ENCODE results near the gene APBB1. TPM values are rescaled to one million over a fixed set of nuclear protein-coding genes. Genes with fewer than 3 reads are reported as not detected.
A peak's percentile ranks its signal among the peaks of the same experiment; 100 is the strongest.

The APBB1 gene
- 10 to 100 TPM; 51.6 to 55.3 TPM for total RNA-seq

DNA sequence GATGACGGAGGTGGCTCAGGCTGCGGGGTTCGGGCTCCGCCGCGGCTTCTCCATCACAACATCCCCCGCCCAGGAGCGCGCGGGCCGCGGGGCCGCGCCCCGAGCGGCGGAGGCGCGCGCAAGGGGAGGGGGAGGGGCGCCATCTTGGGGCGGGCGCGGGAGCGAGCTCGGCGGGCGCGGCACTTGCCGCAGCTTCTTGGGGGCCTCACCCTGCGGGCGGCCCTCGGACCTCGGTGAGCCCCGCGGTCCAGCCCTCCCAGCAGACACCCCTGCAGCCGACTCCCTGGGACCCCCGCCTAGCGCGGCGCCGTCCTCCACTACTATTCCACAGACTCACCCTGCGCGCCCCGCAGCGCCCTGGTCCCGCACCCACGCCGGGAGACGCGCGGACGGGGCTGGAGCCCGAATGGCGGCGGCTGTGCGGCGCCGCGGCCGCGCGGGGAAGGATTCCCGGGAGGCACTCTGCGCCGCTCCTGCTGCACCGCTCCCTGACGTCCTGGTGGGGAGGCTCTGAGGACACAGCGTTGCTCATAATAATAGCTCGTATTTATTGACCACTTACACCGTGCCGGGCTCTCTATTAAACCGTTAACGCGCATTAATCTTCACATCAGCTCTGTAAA, at the start of gene APBB1:
TSS of gene APBB1 (minus strand) at position 86 of the 623 bp plus-strand sequence. CDS start 7,747 bp downstream, outside the sequence.
- ChIA-PET POLR2A (interaction anchor here (0.8 to 2.5 kb wide), 9 partner anchors 8 to 97 kb away, joined by 3 to 21 read pairs (median 5); partner anchors contain the start of genes ARFIP2, SMPD1, TIMM10B and TRIM3), CTCF (interaction anchor here (0.9 to 3.3 kb wide), 9 partner anchors 20 to 393 kb away, joined by 3 to 37 read pairs (median 4); partner anchors contain the start of genes MRPL17 and SMPD1)
- Mint-ChIP-seq H3K9me3 (no peaks in the 10 kb centered on the region), H3K27me3 (peaks cover 5% of the 10 kb centered on the region), H3K27ac (peak within 1 kb of the TSS; percentile 61), H3K4me1 (ENCODE audit: low read depth) (peaks cover 8% of the 10 kb centered on the region), H3K4me3 (peak within 1 kb of the TSS; percentile 73), H3K36me3 (no peaks in the 10 kb centered on the region)
- DNase-seq = peak; percentile 78
- intact Hi-C loops (cut with micrococcal nuclease) = loop anchor here (1.0 to 10.0 kb wide), 5 partner anchors 24 to 266 kb away; partner anchors contain the start of genes ARFIP2, FHIP1B, MRPL17 and SMPD1

DNA sequence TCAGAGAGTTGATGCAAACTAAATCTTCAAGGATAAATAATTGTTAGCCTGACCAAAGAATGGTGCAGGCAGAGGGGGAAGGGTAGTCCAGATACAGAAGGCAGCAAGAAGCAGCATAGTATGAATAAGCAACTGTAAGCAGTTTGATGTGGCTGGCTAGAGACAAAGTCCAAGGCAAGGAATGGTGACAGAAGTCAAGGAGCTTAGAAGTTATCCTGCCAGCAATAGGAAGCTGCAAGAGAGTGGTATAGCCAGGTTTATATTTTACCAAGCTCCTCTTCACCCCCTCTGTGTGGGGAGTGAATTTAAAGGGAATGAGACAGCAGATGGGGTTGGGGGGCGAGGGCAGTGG, 40.2 kb upstream of the APBB1 start:
- CTCF ChIA-PET = interaction anchor here (2.0 kb wide), 2 partner anchors 15 to 80 kb away, joined by 7 to 8 read pairs; no protein-coding TSS in a partner anchor
- H3K27me3 Mint-ChIP-seq = no peaks in the 10 kb centered on the region
- H3K27ac Mint-ChIP-seq = no peak overlapping the region
- H3K4me1 Mint-ChIP-seq (ENCODE audit: low read depth) = no peaks in the 10 kb centered on the region
- POLR2A ChIA-PET = no interaction called here
- H3K9me3 Mint-ChIP-seq = no peaks in the 10 kb centered on the region
- peaks cover 7% of the 10 kb centered on the region for H3K36me3 Mint-ChIP-seq
- H3K4me3 Mint-ChIP-seq = no peak overlapping the region
- DNase-seq = no peak
- intact Hi-C loops (cut with micrococcal nuclease) = no loop called here

DNA sequence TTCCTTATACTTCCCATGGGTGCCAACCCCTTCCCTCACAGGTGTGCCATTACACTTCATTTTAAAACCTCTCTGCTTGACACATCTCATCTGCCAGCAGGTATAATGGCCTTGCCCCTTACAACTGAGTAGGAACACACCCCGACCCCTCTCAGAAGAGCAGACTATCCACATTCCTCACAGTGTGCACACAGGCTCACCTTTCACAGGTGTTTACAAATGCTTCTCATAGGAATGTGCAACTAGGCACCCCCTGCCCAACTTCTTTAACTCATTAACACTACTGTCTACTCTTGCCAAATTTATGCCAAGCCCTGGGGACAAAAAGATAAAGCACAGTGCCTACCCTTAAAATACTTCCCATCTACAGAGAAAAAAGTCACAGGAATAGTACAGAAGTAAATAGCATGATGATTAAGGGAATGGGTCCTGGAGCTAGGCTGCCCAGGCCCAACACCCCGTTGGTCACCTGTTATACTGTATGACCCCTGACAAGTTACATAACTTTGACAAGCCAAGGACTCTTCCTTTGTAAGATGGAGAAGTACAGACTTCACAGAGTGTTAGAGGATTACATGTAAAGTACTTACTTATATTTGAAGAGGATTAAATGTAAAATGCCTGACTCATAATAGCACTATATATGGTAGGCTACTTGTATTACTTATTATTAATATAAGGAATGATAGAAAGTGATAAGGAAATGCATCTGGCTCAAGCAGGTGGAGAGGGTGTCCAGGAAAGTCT, 39.6 kb upstream of the APBB1 start:
- ChIA-PET CTCF (interaction anchor here (2.0 kb wide), 2 partner anchors 15 to 79 kb away, joined by 7 to 8 read pairs; no protein-coding TSS in a partner anchor), POLR2A (no interaction called here)
- Mint-ChIP-seq H3K4me3 (no peak overlapping the region), H3K27ac (no peak overlapping the region), H3K27me3 (no peaks in the 10 kb centered on the region), H3K4me1 (ENCODE audit: low read depth) (no peaks in the 10 kb centered on the region), H3K36me3 (peaks cover 3% of the 10 kb centered on the region), H3K9me3 (no peaks in the 10 kb centered on the region)
- intact Hi-C loops (cut with micrococcal nuclease) = no loop called here
- DNase-seq = no peak

DNA sequence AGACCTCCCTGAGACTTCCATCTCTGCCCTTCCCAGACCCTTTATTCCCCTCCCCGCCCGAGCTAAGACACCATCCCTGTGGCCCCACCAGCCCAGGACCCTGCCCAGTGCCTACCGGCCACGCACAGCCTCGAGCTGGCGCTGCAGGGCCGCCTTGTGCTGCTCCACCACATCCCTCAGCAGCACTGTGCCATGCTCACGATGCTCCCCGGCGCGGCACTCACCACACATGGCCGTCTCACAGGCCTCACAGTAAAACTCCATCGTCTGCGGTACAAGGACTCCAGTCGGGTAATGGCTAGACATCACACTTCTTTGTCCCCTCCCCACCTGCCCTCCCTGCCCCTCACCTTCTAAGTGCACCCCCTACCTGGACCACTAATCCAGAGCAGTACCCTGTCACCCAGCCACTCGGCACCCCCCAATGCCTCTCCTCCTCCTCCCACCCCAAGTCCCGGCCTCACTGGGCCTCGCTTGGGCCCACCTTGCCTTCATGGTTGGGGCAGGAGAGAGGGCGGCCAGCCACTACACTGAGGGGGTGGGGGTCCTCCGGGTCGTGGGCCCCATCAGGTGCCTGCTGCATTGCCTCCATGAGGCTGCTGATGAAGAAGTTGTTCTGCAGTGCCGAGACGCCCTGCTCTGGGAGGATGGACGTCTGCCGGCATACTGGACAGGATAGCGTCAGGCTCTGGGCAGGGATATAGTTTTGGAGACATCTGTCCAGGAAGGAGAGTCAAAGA, 38.9 kb upstream of the APBB1 start:
- POLR2A ChIA-PET = no interaction called here
- Mint-ChIP-seq H3K36me3 (peaks cover 3% of the 10 kb centered on the region), H3K4me1 (ENCODE audit: low read depth) (no peaks in the 10 kb centered on the region)

DNA sequence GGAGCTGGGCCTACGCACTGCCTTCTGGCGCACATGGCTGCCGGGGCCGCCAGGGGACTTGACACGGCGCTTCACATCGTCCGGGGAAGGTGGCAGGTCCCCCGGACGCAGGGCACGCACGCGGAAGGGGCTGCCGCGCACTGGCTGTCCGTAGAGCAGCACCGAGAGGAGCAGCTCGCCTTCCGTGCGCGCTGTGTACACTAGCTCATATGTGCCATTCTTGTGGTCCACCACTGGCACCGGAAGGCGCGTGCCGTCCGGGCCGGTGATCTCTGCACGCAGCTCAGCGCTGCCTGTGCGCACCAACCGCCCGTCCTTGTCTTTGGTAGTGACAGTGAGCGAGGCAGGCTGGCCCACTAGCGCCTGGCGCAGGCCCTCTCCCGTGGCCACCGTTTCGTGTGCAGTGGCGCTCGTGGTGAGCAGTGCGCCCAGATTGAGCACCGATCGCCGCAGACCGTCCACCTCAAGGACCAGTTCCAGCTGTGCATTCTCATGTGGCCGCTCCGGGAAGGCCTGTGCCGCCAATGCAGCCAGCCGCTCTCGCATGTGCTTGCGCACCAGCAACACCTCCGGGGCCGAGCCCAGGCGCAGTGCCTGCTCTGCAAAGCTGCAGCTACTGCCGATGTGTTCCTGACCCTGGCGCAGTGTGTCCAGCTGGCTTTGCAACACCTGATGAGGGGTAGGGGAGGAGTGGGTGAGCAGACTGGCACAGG, 37.6 kb upstream of the APBB1 start:
- H3K9me3 Mint-ChIP-seq = no peaks in the 10 kb centered on the region
- H3K36me3 Mint-ChIP-seq = peaks cover 3% of the 10 kb centered on the region
- H3K27me3 Mint-ChIP-seq = no peaks in the 10 kb centered on the region
- POLR2A ChIA-PET = no interaction called here
- no peak for DNase-seq
- H3K27ac Mint-ChIP-seq = no peak overlapping the region
- H3K4me3 Mint-ChIP-seq = no peak overlapping the region
- CTCF ChIA-PET = interaction anchor here (3.0 to 6.2 kb wide), 2 partner anchors 13 to 78 kb away, joined by 19 to 35 read pairs; no protein-coding TSS in a partner anchor
- H3K4me1 Mint-ChIP-seq (ENCODE audit: low read depth) = no peaks in the 10 kb centered on the region
- intact Hi-C loops (cut with micrococcal nuclease) = no loop called here

More for the DNA sequence above, 38.9 kb upstream of the APBB1 start:
- Mint-ChIP-seq H3K27ac (no peak overlapping the region), H3K27me3 (no peaks in the 10 kb centered on the region), H3K4me3 (no peak overlapping the region), H3K9me3 (no peaks in the 10 kb centered on the region)
- DNase-seq = no peak
- CTCF ChIA-PET = interaction anchor here (3.0 to 6.2 kb wide), 2 partner anchors 14 to 79 kb away, joined by 19 to 35 read pairs; no protein-coding TSS in a partner anchor
- intact Hi-C loops (cut with micrococcal nuclease) = no loop called here

DNA sequence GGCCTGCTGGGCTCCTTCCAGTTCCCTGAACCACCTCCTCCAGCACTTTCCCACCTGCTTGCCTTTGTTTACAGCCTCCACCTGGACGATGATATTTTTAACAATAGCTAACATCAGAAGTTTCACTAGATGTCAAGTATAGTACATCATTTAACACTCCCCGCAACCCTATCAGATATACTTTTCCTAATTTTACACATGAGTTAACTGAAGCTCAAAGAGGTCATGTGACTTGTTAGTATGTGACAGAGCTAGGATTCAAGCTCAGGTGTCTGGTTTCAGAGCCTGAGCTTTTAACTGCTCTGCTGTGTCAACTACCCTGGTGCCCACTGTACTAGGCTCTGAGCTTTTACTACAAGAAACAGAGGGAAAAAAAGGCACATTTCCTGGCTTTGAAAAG, 36.2 kb upstream of the APBB1 start:
- Mint-ChIP-seq H3K4me1 (ENCODE audit: low read depth) (no peaks in the 10 kb centered on the region), H3K27ac (no peak overlapping the region), H3K36me3 (peaks cover 3% of the 10 kb centered on the region), H3K27me3 (no peaks in the 10 kb centered on the region), H3K4me3 (no peak overlapping the region), H3K9me3 (no peaks in the 10 kb centered on the region)
- CTCF ChIA-PET = interaction anchor here (1.0 to 6.2 kb wide), 4 partner anchors 10 to 92 kb away, joined by 3 to 35 read pairs (median 13); no protein-coding TSS in a partner anchor
- POLR2A ChIA-PET = no interaction called here
- DNase-seq = no peak
- intact Hi-C loops (cut with micrococcal nuclease) = no loop called here

DNA sequence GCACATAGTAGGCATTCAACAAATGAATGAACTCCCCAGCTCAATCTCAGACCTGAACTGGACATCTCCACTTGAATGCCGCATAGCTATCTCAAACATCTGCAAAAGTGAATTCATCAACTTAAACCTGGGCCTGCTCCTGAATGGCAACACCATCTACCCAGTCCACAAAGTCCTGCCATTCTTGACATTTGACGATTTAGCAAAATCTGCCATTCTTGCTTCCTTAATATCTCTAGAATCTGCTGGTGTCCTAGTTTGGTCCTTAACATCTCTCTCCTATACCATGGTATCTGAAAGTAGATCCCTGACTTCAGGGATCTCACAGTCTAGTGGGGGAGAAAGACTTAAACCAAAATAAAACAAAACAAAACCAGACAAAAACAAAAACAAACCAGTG, 34.3 kb upstream of the APBB1 start:
- ChIA-PET CTCF (interaction anchor here (1.0 to 6.2 kb wide), 3 partner anchors 9 to 74 kb away, joined by 3 to 35 read pairs (median 13); no protein-coding TSS in a partner anchor), POLR2A (no interaction called here)
- Mint-ChIP-seq H3K27ac (no peak overlapping the region), H3K36me3 (peaks cover 3% of the 10 kb centered on the region), H3K4me3 (no peak overlapping the region), H3K9me3 (no peaks in the 10 kb centered on the region), H3K27me3 (no peaks in the 10 kb centered on the region), H3K4me1 (ENCODE audit: low read depth) (no peaks in the 10 kb centered on the region)
- no peak for DNase-seq
- intact Hi-C loops (cut with micrococcal nuclease) = no loop called here

DNA sequence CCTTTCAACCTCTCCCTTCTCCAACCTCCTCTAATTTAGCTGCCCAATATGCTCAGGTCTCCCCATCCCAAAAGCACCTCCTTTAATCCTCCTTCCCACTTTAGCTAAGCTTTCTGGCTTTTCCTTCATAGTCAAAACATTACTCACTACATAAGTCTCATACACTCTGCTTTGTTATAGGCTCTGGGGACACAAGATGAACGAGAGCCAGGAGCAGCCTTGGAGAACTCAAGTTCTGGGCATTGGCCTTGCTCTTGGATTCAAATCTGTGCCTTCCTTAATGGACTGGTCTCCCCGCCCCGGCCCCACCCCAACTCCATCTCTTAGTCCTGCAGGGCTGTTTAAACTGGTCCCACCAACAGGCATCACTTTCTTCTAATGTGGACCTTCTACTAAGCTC, 33.3 kb upstream of the APBB1 start:
- Mint-ChIP-seq H3K27ac (no peak overlapping the region), H3K4me3 (no peak overlapping the region), H3K9me3 (no peaks in the 10 kb centered on the region), H3K36me3 (peaks cover 3% of the 10 kb centered on the region), H3K27me3 (no peaks in the 10 kb centered on the region), H3K4me1 (ENCODE audit: low read depth) (no peaks in the 10 kb centered on the region)
- DNase-seq = no peak
- intact Hi-C loops (cut with micrococcal nuclease) = no loop called here
- ChIA-PET POLR2A (no interaction called here), CTCF (interaction anchor here (2.7 to 6.2 kb wide), 2 partner anchors 8 to 73 kb away, joined by 13 to 35 read pairs; no protein-coding TSS in a partner anchor)

DNA sequence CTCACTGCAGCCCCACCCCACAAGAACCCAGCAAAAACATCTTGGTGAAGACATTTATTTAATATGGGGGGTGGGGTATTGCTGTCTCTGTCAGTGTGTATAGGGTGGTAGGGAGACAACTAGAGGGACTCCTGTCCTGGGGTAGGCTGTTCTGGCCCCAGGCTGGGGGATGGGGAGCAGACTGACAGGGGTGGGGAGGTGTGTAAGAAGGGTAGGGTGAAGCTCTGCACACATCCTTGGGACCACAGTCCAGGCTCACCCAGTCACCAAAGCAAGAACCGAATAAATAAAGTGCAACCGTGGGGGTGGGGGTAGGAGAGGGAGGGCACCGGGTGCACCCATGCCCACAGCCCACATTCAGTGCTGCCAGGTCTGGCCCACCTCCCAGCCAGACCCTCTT, 29.7 kb upstream of the APBB1 start:
- no peaks in the 10 kb centered on the region for H3K9me3 Mint-ChIP-seq
- H3K4me3 Mint-ChIP-seq = no peak overlapping the region
- intact Hi-C loops (cut with micrococcal nuclease) = no loop called here
- no peaks in the 10 kb centered on the region for H3K27me3 Mint-ChIP-seq
- no peak overlapping the region for H3K27ac Mint-ChIP-seq
- no peaks in the 10 kb centered on the region for H3K4me1 Mint-ChIP-seq (ENCODE audit: low read depth)
- ChIA-PET POLR2A (no interaction called here), CTCF (interaction anchor here (1.3 to 11.5 kb wide), 2 partner anchors 68 to 86 kb away, joined by 4 to 661 read pairs; no protein-coding TSS in a partner anchor)
- DNase-seq = no peak
- H3K36me3 Mint-ChIP-seq = no peaks in the 10 kb centered on the region

DNA sequence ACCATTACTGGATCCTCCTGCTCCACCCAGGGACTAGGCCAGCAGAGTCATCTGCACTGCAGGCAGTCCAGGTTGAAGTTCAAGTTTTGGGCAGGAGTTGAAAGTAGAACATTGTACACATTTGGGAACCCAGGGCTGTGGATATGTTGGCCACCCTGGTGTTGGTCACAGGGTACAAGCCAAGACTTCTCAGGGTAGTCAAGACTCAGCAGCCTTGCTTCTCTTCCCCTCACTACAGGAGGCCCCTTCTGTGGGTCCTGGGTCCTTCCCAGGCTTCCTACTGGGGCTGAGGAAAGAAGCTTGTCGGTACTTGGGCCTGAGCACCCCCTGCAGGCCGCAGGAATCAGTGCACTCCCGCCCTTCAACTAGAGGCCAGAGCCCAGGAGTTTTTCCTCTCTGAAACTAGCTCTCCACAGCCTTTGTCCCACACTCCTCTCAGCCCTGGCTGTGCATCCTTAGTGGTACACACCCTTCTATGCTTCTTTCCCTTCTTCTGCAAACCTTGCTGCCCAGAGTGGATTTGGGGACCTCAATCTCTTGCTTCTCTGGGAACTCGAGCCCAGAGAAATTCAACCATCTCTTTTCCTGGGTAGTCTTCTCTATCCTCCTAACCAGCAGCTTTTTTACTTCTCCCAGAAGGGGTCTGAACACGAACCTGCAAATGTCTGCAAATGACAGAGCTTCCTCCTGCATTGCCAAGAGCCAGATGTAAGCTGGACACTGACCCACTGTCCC, 24.5 kb upstream of the APBB1 start:
- intact Hi-C loops (cut with micrococcal nuclease) = loop anchor here (1.0 to 2.0 kb wide), 5 partner anchors 24 to 64 kb away; partner anchors contain the start of gene APBB1

More for the DNA sequence above, 24.5 kb upstream of the APBB1 start:
- peak; percentile 66 for DNase-seq
- H3K36me3 Mint-ChIP-seq = no peaks in the 10 kb centered on the region
- ChIA-PET POLR2A (interaction anchor here (0.5 to 2.0 kb wide), 7 partner anchors 14 to 148 kb away, joined by 3 to 14 read pairs (median 3); partner anchors contain the start of gene SMPD1), CTCF (interaction anchor here (0.5 to 11.5 kb wide), 44 partner anchors 9 to 302 kb away, joined by 3 to 661 read pairs (median 5); partner anchors contain the start of genes APBB1, ARFIP2, MRPL17 and SMPD1)
- H3K27ac Mint-ChIP-seq = no peak overlapping the region
- H3K9me3 Mint-ChIP-seq = no peaks in the 10 kb centered on the region
- H3K4me1 Mint-ChIP-seq (ENCODE audit: low read depth) = no peaks in the 10 kb centered on the region
- no peaks in the 10 kb centered on the region for H3K27me3 Mint-ChIP-seq
- no peak overlapping the region for H3K4me3 Mint-ChIP-seq

Data from activated CD4-positive, alpha-beta memory T cell treated with anti-CD3 and anti-CD28 coated beads for 36 hours (primary cell).